HCT116 (cell line): Measurements from ENCODE around the gene CPEB1. TPM values are rescaled to one million over a fixed set of nuclear protein-coding genes. Genes with fewer than 3 reads are reported as not detected.

Experiments
- ATAC-seq: fragments of 200-7000 bp; cut with Tn5 transposase; 2 replicates; pipeline ENCODE4 v1.9.1; 2020; ENCODE audit warnings: mild to moderate bottlenecking, moderate library complexity
- BruUV-seq: library from RNA; stranded (reverse); fragments of 400-500 nt; replicated peaks from 2 replicates; lab custom pipeline; 2021; lab: Mats Ljungman, UMichigan
- CTCF ChIA-PET: fragments of 300-600 bp; sonication (Branson Sonifier 250); formaldehyde crosslinking; loops from one replicate; lab custom pipeline; 2021; ENCODE audit warnings: antibody characterized with exemption; lab: Charles Lee
- POLR2A ChIA-PET: fragments of 300-600, 350-600 bp; sonication (Branson Sonifier 250); formaldehyde crosslinking; loops from one replicate; lab custom pipeline; 2021; ENCODE audit warnings: antibody characterized with exemption; lab: Charles Lee
- RAD21 ChIA-PET, 2 experiments: fragments of 300-600 bp; sonication (Branson Sonifier 250); formaldehyde crosslinking; loops; one replicate each; lab custom pipeline; 2023; ENCODE audit warnings: low total read pairs in 2 of 2; ENCODE audit not compliant: uncharacterized antibody in 2 of 2, unreplicated experiment in 2 of 2, low non-redundant PET in 1 of 2; lab: Charles Lee
- DNase-seq: peaks from one replicate; pipeline ENCODE4 v3.0.0-alpha.2; 2010; ENCODE audit warnings: low read depth, low spot score
- H2AFZ ChIP-seq: fragments of 200-600 bp; shearing (Covaris generic), sonication (generic); 2 replicates; pipeline ENCODE4 v1.6.1; 2017; ENCODE audit warnings: low read depth, mixed run types, mixed read lengths, antibody characterized with exemption, low read length; ENCODE audit not compliant: poor library complexity, severe bottlenecking
- H3K27ac ChIP-seq: 2 replicates; pipeline ENCODE4 v1.5.1; 2012; ENCODE audit warnings: low read depth, low read length
- H3K27me3 ChIP-seq: fragments of 200-600 bp; sonication (generic); 2 replicates; pipeline ENCODE4 v1.6.1; 2016; ENCODE audit warnings: mixed run types, low read length, mixed read lengths; ENCODE audit not compliant: insufficient read depth
- H3K36me3 ChIP-seq, 2 experiments: fragments of 200-500 bp in 1 of 2; fragments of 200-600 bp in 1 of 2; sonication (Bioruptor generic) in 1 of 2; sonication (generic) in 1 of 2; 2 replicates each; pipeline versions ENCODE4 v1.5.1 to v1.6.1; 2014 to 2016; ENCODE audit warnings: low read length in 2 of 2, inconsistent platforms in 1 of 2, mixed read lengths in 1 of 2, mixed run types in 1 of 2; ENCODE audit not compliant: insufficient read depth in 2 of 2, control insufficient read depth in 1 of 2
- H3K4me1 ChIP-seq, 2 experiments: fragments of 200-600 bp in 1 of 2; sonication (generic) in 1 of 2; 2 replicates each; pipeline versions ENCODE4 v1.5.1 to v1.6.1; 2012 to 2017; ENCODE audit warnings: low read length in 2 of 2, inconsistent platforms in 1 of 2, mild to moderate bottlenecking in 1 of 2, mixed read lengths in 1 of 2, mixed run types in 1 of 2, moderate library complexity in 1 of 2; ENCODE audit not compliant: insufficient read depth in 2 of 2, control insufficient read depth in 1 of 2
- H3K4me2 ChIP-seq: fragments of 200-600 bp; sonication (generic); 2 replicates; pipeline ENCODE4 v1.6.1; 2017; ENCODE audit warnings: mixed run types, low read length, mixed read lengths
- H3K4me3 ChIP-seq, 2 experiments: fragments of 200-600 bp in 1 of 2; sonication (generic) in 1 of 2; replicated peaks in 1 of 2; 2 replicates each; pipeline ENCODE4 v1.5.1; 2011 to 2016; ENCODE audit warnings: low read length in 2 of 2, control low read depth in 1 of 2, low read depth in 1 of 2, mild to moderate bottlenecking in 1 of 2, mixed read lengths in 1 of 2, mixed run types in 1 of 2
- H3K79me2 ChIP-seq: fragments of 200-600 bp; sonication (generic); 2 replicates; pipeline ENCODE4 v1.6.1; 2017; ENCODE audit warnings: mild to moderate bottlenecking, mixed run types, low read length, moderate library complexity, mixed read lengths; ENCODE audit not compliant: insufficient read depth
- H3K9ac ChIP-seq: fragments of 200-600 bp; sonication (generic); 2 replicates; pipeline ENCODE4 v1.6.1; 2016; ENCODE audit warnings: low read length, mixed read lengths
- H3K9me2 ChIP-seq: fragments of 200-600 bp; sonication (generic), shearing (Covaris generic); 2 replicates; pipeline ENCODE4 v1.6.1; 2017; ENCODE audit warnings: mixed run types, mild to moderate bottlenecking, moderate library complexity; ENCODE audit not compliant: insufficient read depth
- H3K9me3 ChIP-seq, 2 experiments: fragments of 200-500 bp in 1 of 2; fragments of 200-600 bp in 1 of 2; sonication (Bioruptor generic) in 1 of 2; sonication (generic) in 1 of 2; 2 replicates each; pipeline ENCODE4 v1.6.1; 2014 to 2017; ENCODE audit warnings: low read length in 2 of 2, mixed read lengths in 2 of 2, inconsistent platforms in 1 of 2, low read depth in 1 of 2, mild to moderate bottlenecking in 1 of 2, mixed run types in 1 of 2, moderate library complexity in 1 of 2; ENCODE audit not compliant: control insufficient read depth in 1 of 2, insufficient read depth in 1 of 2
- H4K20me1 ChIP-seq: fragments of 200-600 bp; sonication (generic), shearing (Covaris generic); 2 replicates; pipeline ENCODE4 v1.6.1; 2017; ENCODE audit warnings: mixed run types, mild to moderate bottlenecking, moderate library complexity; ENCODE audit not compliant: insufficient read depth
- ELF1 ChIP-seq: IDR thresholded peaks from 2 replicates; pipeline ENCODE4 v1.6.1; 2012; ENCODE audit warnings: low read depth, borderline replicate concordance
- EZH2 ChIP-seq: fragments of 200-600 bp; sonication (generic); IDR thresholded peaks from 2 replicates; pipeline ENCODE4 v1.6.1; 2017; ENCODE audit warnings: antibody characterized with exemption, mixed run types
- EZH2phosphoT487 ChIP-seq: fragments of 200-600 bp; IDR thresholded peaks from 2 replicates; pipeline ENCODE4 v1.6.1; 2018; ENCODE audit warnings: antibody characterized with exemption, borderline replicate concordance
- RAD21 ChIP-seq: IDR thresholded peaks from 2 replicates; pipeline ENCODE4 v1.6.1; 2012; ENCODE audit warnings: low read depth, mild to moderate bottlenecking
- SIN3A ChIP-seq: IDR thresholded peaks from 2 replicates; pipeline ENCODE4 v1.6.1; 2012; ENCODE audit warnings: low read depth
- SP1 ChIP-seq: IDR thresholded peaks from 2 replicates; pipeline ENCODE4 v1.6.1; 2012; ENCODE audit warnings: low read depth
- SRF ChIP-seq: IDR thresholded peaks from 2 replicates; pipeline ENCODE4 v1.6.1; 2012; ENCODE audit warnings: low read depth
- TCF7L2 ChIP-seq: IDR thresholded peaks from 2 replicates; pipeline ENCODE4 v1.7.0; 2011; ENCODE audit warnings: borderline replicate concordance, inconsistent platforms; ENCODE audit not compliant: insufficient read depth, insufficient read length; ENCODE audit errors: extremely low read depth
- ZFX ChIP-seq: fragments of 450-650 bp; IDR thresholded peaks from 2 replicates; pipeline ENCODE4 v1.6.1; 2017
- intact Hi-C: fragments of 100-400 bp; cut with micrococcal nuclease; formaldehyde crosslinking; loops from 2 replicates; pipeline ENCODE4 v1.10.0; 2022
- total RNA-seq: library from RNA; stranded (reverse); gene quantifications from one replicate; pipeline ENCODE4 v1.2.1, GENCODE V29; 2021; ENCODE audit not compliant: unreplicated experiment
- TF ChIP-seq, protein P1 (sequence below), 3 experiments: fragments of 200-600 bp in 1 of 3; sonication (generic) in 1 of 3; IDR thresholded peaks in 2 of 3; conservative IDR thresholded peaks in 1 of 3; 2 replicates each; pipeline ENCODE4 v1.5.1; 2012 to 2017; ENCODE audit warnings: low read depth in 2 of 3, low read length in 2 of 3, antibody characterized with exemption in 1 of 3, borderline replicate concordance in 1 of 3, control low read depth in 1 of 3, mild to moderate bottlenecking in 1 of 3, mixed read lengths in 1 of 3, mixed run types in 1 of 3, moderate library complexity in 1 of 3; ENCODE audit not compliant: insufficient read depth in 1 of 3
- TF ChIP-seq, protein P2 (sequence below): IDR thresholded peaks from 2 replicates; pipeline ENCODE4 v1.6.1; 2012
- TF ChIP-seq, protein P3 (sequence below): IDR thresholded peaks from 2 replicates; pipeline ENCODE4 v1.6.1; 2012
- TF ChIP-seq, protein P4 (sequence below): IDR thresholded peaks from 2 replicates; pipeline ENCODE4 v1.6.1; 2011; ENCODE audit warnings: mild to moderate bottlenecking, low read length, moderate library complexity; ENCODE audit not compliant: insufficient replicate concordance; ENCODE audit errors: extremely low read depth
- TF ChIP-seq, protein P5 (sequence below): IDR thresholded peaks from 2 replicates; pipeline ENCODE4 v1.6.1; 2012; ENCODE audit warnings: low read depth

Gene CPEB1
- total RNA-seq, 1 experiment from 2014 or later = not detected

DNA sequence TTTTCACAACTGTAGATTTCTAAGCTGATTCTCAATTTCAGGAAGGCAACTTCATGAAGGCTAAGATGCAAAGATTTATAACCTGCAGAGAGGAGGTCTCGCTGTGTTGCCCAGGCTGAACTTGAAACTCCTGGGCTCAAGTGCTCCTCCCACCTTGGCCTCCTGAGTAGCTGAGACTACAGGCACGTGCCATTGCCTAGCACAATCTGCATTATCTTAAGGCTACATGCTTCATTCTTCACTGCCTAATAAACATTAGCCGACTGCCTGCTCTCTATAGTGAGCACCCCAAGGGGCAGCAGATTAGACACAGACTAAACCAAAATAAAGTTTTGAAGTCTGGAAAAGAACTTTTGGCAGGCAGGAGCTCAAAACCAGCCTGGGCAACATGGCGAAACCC, 17.1 kb downstream of the CPEB1 start (continued):
- TF ChIP-seq, protein P1, sequence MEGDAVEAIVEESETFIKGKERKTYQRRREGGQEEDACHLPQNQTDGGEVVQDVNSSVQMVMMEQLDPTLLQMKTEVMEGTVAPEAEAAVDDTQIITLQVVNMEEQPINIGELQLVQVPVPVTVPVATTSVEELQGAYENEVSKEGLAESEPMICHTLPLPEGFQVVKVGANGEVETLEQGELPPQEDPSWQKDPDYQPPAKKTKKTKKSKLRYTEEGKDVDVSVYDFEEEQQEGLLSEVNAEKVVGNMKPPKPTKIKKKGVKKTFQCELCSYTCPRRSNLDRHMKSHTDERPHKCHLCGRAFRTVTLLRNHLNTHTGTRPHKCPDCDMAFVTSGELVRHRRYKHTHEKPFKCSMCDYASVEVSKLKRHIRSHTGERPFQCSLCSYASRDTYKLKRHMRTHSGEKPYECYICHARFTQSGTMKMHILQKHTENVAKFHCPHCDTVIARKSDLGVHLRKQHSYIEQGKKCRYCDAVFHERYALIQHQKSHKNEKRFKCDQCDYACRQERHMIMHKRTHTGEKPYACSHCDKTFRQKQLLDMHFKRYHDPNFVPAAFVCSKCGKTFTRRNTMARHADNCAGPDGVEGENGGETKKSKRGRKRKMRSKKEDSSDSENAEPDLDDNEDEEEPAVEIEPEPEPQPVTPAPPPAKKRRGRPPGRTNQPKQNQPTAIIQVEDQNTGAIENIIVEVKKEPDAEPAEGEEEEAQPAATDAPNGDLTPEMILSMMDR (IDR thresholded peaks at IDR 0.05 in 2 of 3, conservative IDR thresholded peaks at IDR 0.05 in 1 of 3; ENCODE audit: borderline replicate concordance in 1 of 3, insufficient read depth in 1 of 3, low read depth in 2 of 3, low read length in 2 of 3) = no peak
- TF ChIP-seq EZH2phosphoT487 = no peak
- no peak for TF ChIP-seq SRF

DNA sequence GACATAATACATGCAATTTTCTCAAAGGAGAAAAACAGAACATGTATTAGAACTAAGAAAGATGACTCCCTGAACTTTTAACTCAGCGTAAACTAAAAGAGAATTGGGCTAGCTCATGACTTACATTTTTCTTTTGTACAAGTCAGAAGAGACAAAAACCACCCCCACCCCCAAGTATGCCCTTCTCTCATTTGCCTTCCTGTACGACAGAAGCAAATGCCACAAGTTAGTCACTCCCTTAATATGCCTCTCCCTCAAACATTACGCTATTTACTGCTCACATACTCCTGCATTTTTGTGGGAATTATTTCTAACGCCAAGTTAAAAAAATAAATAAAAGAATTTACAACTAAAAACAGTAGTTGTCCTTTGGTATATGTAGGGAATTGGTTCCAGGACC, 22.0 kb downstream of the CPEB1 start:
- intact Hi-C loops = no loop called here
- Histone ChIP-seq H2AFZ (no peak overlapping the region), H3K27me3 (no peaks in the 10 kb centered on the region), H3K9ac (no peak overlapping the region), H3K4me1 (no peaks in the 10 kb centered on the region), H3K36me3 (no peaks in the 10 kb centered on the region), H3K9me2 (no peaks in the 10 kb centered on the region), H4K20me1 (no peaks in the 10 kb centered on the region), H3K4me2 (no peak overlapping the region), H3K27ac (no peak overlapping the region), H3K4me3 (no peak overlapping the region), H3K9me3 (no peaks in the 10 kb centered on the region), H3K79me2 (no peaks in the 10 kb centered on the region)
- DNase-seq (no peak), ATAC-seq (no peak)
- BruUV-seq = no TSS peak
- no peak for TF ChIP-seq SP1
- TF ChIP-seq RAD21 = no peak
- TF ChIP-seq, protein P2, sequence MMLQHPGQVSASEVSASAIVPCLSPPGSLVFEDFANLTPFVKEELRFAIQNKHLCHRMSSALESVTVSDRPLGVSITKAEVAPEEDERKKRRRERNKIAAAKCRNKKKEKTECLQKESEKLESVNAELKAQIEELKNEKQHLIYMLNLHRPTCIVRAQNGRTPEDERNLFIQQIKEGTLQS = no peak
- TF ChIP-seq TCF7L2 = no peak
- TF ChIP-seq, protein P3, sequence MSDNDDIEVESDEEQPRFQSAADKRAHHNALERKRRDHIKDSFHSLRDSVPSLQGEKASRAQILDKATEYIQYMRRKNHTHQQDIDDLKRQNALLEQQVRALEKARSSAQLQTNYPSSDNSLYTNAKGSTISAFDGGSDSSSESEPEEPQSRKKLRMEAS = no peak
- TF ChIP-seq ELF1 = no peak
- no peak for TF ChIP-seq EZH2
- no peak for TF ChIP-seq EZH2phosphoT487
- no peak for TF ChIP-seq ZFX
- TF ChIP-seq SIN3A = no peak
- TF ChIP-seq, protein P4, sequence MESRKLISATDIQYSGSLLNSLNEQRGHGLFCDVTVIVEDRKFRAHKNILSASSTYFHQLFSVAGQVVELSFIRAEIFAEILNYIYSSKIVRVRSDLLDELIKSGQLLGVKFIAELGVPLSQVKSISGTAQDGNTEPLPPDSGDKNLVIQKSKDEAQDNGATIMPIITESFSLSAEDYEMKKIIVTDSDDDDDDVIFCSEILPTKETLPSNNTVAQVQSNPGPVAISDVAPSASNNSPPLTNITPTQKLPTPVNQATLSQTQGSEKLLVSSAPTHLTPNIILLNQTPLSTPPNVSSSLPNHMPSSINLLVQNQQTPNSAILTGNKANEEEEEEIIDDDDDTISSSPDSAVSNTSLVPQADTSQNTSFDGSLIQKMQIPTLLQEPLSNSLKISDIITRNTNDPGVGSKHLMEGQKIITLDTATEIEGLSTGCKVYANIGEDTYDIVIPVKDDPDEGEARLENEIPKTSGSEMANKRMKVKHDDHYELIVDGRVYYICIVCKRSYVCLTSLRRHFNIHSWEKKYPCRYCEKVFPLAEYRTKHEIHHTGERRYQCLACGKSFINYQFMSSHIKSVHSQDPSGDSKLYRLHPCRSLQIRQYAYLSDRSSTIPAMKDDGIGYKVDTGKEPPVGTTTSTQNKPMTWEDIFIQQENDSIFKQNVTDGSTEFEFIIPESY = no peak
- TF ChIP-seq, protein P5, sequence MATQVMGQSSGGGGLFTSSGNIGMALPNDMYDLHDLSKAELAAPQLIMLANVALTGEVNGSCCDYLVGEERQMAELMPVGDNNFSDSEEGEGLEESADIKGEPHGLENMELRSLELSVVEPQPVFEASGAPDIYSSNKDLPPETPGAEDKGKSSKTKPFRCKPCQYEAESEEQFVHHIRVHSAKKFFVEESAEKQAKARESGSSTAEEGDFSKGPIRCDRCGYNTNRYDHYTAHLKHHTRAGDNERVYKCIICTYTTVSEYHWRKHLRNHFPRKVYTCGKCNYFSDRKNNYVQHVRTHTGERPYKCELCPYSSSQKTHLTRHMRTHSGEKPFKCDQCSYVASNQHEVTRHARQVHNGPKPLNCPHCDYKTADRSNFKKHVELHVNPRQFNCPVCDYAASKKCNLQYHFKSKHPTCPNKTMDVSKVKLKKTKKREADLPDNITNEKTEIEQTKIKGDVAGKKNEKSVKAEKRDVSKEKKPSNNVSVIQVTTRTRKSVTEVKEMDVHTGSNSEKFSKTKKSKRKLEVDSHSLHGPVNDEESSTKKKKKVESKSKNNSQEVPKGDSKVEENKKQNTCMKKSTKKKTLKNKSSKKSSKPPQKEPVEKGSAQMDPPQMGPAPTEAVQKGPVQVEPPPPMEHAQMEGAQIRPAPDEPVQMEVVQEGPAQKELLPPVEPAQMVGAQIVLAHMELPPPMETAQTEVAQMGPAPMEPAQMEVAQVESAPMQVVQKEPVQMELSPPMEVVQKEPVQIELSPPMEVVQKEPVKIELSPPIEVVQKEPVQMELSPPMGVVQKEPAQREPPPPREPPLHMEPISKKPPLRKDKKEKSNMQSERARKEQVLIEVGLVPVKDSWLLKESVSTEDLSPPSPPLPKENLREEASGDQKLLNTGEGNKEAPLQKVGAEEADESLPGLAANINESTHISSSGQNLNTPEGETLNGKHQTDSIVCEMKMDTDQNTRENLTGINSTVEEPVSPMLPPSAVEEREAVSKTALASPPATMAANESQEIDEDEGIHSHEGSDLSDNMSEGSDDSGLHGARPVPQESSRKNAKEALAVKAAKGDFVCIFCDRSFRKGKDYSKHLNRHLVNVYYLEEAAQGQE = no peak
- ChIA-PET CTCF (no interaction called here), RAD21 (no interaction called here), POLR2A (no interaction called here)
